BJ (cell line): ENCODE data around the gene IL18. TPM values are rescaled to one million over a fixed set of nuclear protein-coding genes. Genes with fewer than 3 reads are reported as not detected.
"Not testable (repeated sequence)": the region's sequence is repeated elsewhere in the genome, so short reads cannot be mapped to it uniquely, and the experiment has no call there.

Experiments
- CTCF ChIA-PET: fragments of 350-600 bp; formaldehyde crosslinking; extraction: SDS; loops from one replicate; lab custom pipeline; 2021; ENCODE audit warnings: antibody characterized with exemption, inconsistent platforms; lab: Yijun Ruan, JAX
- POLR2A ChIA-PET: fragments of 300-600 bp; sonication (Branson Sonifier 250); formaldehyde crosslinking; extraction: SDS; loops from one replicate; lab custom pipeline; 2021; ENCODE audit warnings: antibody characterized with exemption; lab: Charles Lee
- DNase-seq: peaks from one replicate; pipeline ENCODE4 v3.0.0-alpha.2; 2011; ENCODE audit warnings: low read depth
- H3K27me3 ChIP-seq: 2 replicates; pipeline ENCODE4 v1.6.0; 2011; ENCODE audit warnings: low read length; ENCODE audit not compliant: control insufficient read depth, insufficient read depth
- H3K36me3 ChIP-seq: 2 replicates; pipeline ENCODE4 v1.5.1; 2011; ENCODE audit warnings: low read length; ENCODE audit not compliant: control insufficient read depth, insufficient read depth
- H3K4me3 ChIP-seq: 2 replicates; pipeline ENCODE4 v1.5.1; 2011; ENCODE audit warnings: low read depth, mild to moderate bottlenecking, control low read depth, low read length
- polyA plus RNA-seq: library from polyadenylated mRNA; depleted of rRNA; stranded (reverse); fragments of >200 nt; gene quantifications from 2 replicates; pipeline ENCODE4 v1.2.3, GENCODE V29; 2011; rRNA removed
- small RNA-seq: library from RNA; depleted of rRNA; stranded (forward); fragments of <200 nt; gene quantifications from one replicate; pipeline ENCODE3, GENCODE V24; 2012; ENCODE audit warnings: low replicate concordance, low read depth; ENCODE audit not compliant: insufficient read length
- TF ChIP-seq, protein P1 (sequence below): IDR thresholded peaks from 2 replicates; pipeline ENCODE4 v1.5.1; 2011; ENCODE audit warnings: low read depth, mild to moderate bottlenecking, control low read depth, inconsistent platforms, low read length, moderate library complexity; ENCODE audit not compliant: insufficient read depth

The IL18 gene
- polyA plus RNA-seq, 1 experiment, result 1.5 TPM

- TF ChIP-seq, protein P1, sequence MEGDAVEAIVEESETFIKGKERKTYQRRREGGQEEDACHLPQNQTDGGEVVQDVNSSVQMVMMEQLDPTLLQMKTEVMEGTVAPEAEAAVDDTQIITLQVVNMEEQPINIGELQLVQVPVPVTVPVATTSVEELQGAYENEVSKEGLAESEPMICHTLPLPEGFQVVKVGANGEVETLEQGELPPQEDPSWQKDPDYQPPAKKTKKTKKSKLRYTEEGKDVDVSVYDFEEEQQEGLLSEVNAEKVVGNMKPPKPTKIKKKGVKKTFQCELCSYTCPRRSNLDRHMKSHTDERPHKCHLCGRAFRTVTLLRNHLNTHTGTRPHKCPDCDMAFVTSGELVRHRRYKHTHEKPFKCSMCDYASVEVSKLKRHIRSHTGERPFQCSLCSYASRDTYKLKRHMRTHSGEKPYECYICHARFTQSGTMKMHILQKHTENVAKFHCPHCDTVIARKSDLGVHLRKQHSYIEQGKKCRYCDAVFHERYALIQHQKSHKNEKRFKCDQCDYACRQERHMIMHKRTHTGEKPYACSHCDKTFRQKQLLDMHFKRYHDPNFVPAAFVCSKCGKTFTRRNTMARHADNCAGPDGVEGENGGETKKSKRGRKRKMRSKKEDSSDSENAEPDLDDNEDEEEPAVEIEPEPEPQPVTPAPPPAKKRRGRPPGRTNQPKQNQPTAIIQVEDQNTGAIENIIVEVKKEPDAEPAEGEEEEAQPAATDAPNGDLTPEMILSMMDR, result no peak
- ChIA-PET CTCF (interaction anchor here (0.8 to 1.5 kb wide), 2 partner anchors 11 to 16 kb away, joined by 4 read pairs; partner anchors contain the start of genes SDHD and TIMM8B), POLR2A (no interaction called here)
Observed at GRCh38 chr11:112097734-112098528, 66.0 kb downstream of the IL18 start.

DNA sequence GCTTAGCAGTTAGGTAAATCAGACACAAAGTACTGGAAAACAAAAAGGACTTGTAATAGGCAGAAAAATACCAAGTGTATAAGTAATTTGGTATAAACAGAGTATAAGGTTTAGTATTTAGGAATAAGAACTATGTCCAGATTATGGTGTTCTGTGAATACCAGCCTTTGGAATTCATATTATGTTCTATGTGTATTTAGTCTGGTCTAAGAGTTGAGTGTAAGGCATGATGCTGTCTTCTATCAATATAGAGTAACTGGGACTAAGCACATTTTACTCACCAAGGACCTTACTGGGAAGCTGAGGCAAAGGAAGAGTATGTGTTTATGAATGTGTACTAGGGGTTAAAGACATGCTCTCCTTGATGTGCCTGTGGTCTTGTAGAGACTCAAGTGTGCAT lies 67.7 kb downstream of the IL18 start:
- ChIA-PET CTCF (no interaction called here), POLR2A (no interaction called here)
- Histone ChIP-seq H3K27me3 (no peaks in the 10 kb centered on the region), H3K4me3 (no peak overlapping the region), H3K36me3 (0 out of 2 replicates have a peak, but pooled peaks cover 1% of the 10 kb centered on the region)
- DNase-seq, result no peak
- TF ChIP-seq, protein P1, result no peak

More at GRCh38 chr11:112097734-112098528, 66.0 kb downstream of the IL18 start:
- Histone ChIP-seq H3K27me3 (no peaks in the 10 kb centered on the region), H3K36me3 (0 out of 2 replicates have a peak, but pooled peaks cover 1% of the 10 kb centered on the region), H3K4me3 (no peak overlapping the region)
- DNase-seq, result no peak

- DNase-seq, H3K36me3 ChIP-seq, H3K4me3 ChIP-seq, POLR2A ChIA-PET, H3K27me3 ChIP-seq: not testable (repeated sequence)
- CTCF ChIA-PET, result interaction anchor here (1.1 kb wide), 1 partner anchor 19 kb away, joined by 3 read pairs; no protein-coding TSS in a partner anchor
Observed at GRCh38 chr11:112095302-112095701, 68.6 kb downstream of the IL18 start.

Small RNA genes within 50 kb of the gene (small RNA-seq; reads per million reads assigned to genes)
- not detected for gene MRPS36P4

Other genes with a start within 250 kb of the IL18 start
- gene C11orf52, start 245.2 kb downstream of the IL18 start, polyA plus RNA-seq, result 2.7 and 2.9 TPM in 2 replicates
- 13.5 and 13.9 TPM in 2 replicates for gene DIXDC1, start 226.8 kb downstream of the IL18 start, polyA plus RNA-seq
- 19.8 and 24.3 TPM in 2 replicates for gene DLAT, start 138.7 kb downstream of the IL18 start, polyA plus RNA-seq
- gene PIH1D2, start 90.1 kb downstream of the IL18 start, polyA plus RNA-seq, result 0.82 and 1.7 TPM in 2 replicates
- gene NKAPD1, start 89.8 kb downstream of the IL18 start, polyA plus RNA-seq, result 8.6 and 15.9 TPM in 2 replicates
- gene TIMM8B, start 77.3 kb downstream of the IL18 start, polyA plus RNA-seq, result 112 and 118 TPM in 2 replicates
- gene SDHD, start 77.2 kb downstream of the IL18 start, polyA plus RNA-seq, result 131 and 207 TPM in 2 replicates
- gene TEX12, start 3.3 kb upstream of the IL18 start, polyA plus RNA-seq, result not detected in 2 replicates
- gene BCO2, start 11.4 kb upstream of the IL18 start, polyA plus RNA-seq, result 0.56 and 0.85 TPM in 2 replicates
- 21.3 and 53.4 TPM in 2 replicates for gene PTS, start 62.3 kb upstream of the IL18 start, polyA plus RNA-seq
- gene PLET1, start 96.8 kb upstream of the IL18 start, polyA plus RNA-seq, result not detected in 2 replicates